GM18873 (cell line): ENCODE data around the gene DCXR.

Source experiments
- ATAC-seq: cut with Tn5 transposase; IDR thresholded peaks from one replicate; pipeline ENCODE4 v1.9.1; 2021; ENCODE audit warnings: mild to moderate bottlenecking, moderate library complexity, moderate number of reproducible peaks; ENCODE audit not compliant: unreplicated experiment, low FRiP score

DCXR gene

GRCh38 chr17:82015311-82015971 lies 22.1 kb downstream of the DCXR start:
- no peak for ATAC-seq

- ATAC-seq, result no peak
These were observed 22.6 kb downstream of the DCXR start for GRCh38 chr17:82014971-82015310.

GRCh38 chr17:82014432-82014831 lies 23.1 kb downstream of the DCXR start:
- no peak for ATAC-seq

GRCh38 chr17:82013772-82014321 lies 23.6 kb downstream of the DCXR start:
- ATAC-seq, result no peak

- ATAC-seq, result no peak
These were observed 24.2 kb downstream of the DCXR start for GRCh38 chr17:82013341-82013740.

GRCh38 chr17:82012640-82013295 lies 24.7 kb downstream of the DCXR start:
- ATAC-seq, result no peak

- ATAC-seq, result no peak
These were observed 25.2 kb downstream of the DCXR start for GRCh38 chr17:82012261-82012639.

- ATAC-seq, result no peak
These were observed 25.8 kb downstream of the DCXR start for GRCh38 chr17:82011617-82012187.

GRCh38 chr17:82010575-82011525 lies 26.6 kb downstream of the DCXR start:
- ATAC-seq, result no peak

- no peak for ATAC-seq
These were observed 28.1 kb downstream of the DCXR start for GRCh38 chr17:82009413-82009812.

GRCh38 chr17:82008941-82009405 lies 28.5 kb downstream of the DCXR start:
- no peak for ATAC-seq

GRCh38 chr17:82008258-82008940 lies 29.1 kb downstream of the DCXR start:
- no peak for ATAC-seq

GRCh38 chr17:82007495-82008257 lies 29.8 kb downstream of the DCXR start:
- no peak for ATAC-seq

- ATAC-seq, result no peak
These were observed 30.3 kb downstream of the DCXR start for GRCh38 chr17:82007228-82007494.

GRCh38 chr17:82006468-82007227 lies 30.8 kb downstream of the DCXR start:
- ATAC-seq, result no peak

- ATAC-seq, result no peak
These were observed 31.7 kb downstream of the DCXR start for GRCh38 chr17:82005701-82006348.

GRCh38 chr17:82004517-82005455 lies 32.7 kb downstream of the DCXR start:
- no peak for ATAC-seq
